DMS79 (cell line): ENCODE data around the gene MYO10.

Experiments used
- DNase-seq: peaks from one replicate; lab custom pipeline; 2025; lab: John Stamatoyannopoulos, UW

MYO10 gene

GRCh38 chr5:16916262-16916878 is 19.7 kb downstream of the MYO10 start:
- DNase-seq, result no peak

GRCh38 chr5:16914584-16914983 is 21.5 kb downstream of the MYO10 start:
- no peak for DNase-seq

GRCh38 chr5:16914108-16914435 is 22.0 kb downstream of the MYO10 start:
- no peak for DNase-seq

GRCh38 chr5:16913187-16914107 is 22.6 kb downstream of the MYO10 start:
- DNase-seq, result no peak

- DNase-seq, result no peak
Measured at GRCh38 chr5:16912080-16912479, 24.0 kb downstream of the MYO10 start.

GRCh38 chr5:16909464-16909863 is 26.6 kb downstream of the MYO10 start:
- no peak for DNase-seq

- no peak for DNase-seq
Measured at GRCh38 chr5:16907270-16907669, 28.8 kb downstream of the MYO10 start.

DNA sequence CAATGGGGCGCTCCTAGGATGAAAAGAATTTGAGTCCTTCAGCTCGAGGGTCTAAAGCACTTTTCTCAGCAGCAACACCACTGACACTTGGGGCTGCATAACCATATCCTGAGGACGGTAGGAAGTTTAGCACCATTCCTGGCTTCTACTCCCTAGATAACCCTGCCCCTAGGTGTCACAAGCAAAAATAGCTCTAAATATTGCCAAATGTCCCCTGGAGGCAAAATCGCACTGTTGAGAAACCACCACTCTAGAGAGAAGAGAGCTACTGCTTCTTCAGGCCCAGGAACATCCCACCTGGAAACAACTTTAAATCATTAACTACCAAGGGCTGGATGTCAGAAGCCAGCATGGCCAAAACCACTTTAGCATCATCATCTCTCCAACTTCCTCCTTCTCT is 29.8 kb downstream of the MYO10 start:
- no peak for DNase-seq

GRCh38 chr5:16903480-16904300 is 32.4 kb downstream of the MYO10 start:
- no peak for DNase-seq

DNA sequence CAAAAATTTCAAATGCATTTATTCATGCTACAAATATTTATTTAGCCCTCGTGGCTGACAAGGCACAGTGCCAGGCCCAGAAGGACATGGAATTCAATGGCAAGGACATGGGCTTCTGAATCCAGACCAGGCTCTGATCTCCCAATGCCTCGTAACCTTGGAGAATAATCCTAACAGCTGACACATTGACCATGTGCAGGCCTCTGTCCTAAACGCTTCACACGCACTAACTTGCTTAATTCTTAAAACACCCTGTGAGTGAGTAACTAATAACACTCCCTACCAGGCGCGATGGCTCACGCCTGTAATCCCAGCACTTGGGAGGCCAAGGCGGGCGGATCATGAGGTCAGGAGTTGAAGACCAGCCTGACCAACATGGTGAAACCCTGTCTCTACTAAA is 33.2 kb downstream of the MYO10 start:
- DNase-seq, result no peak

GRCh38 chr5:16901021-16901644 is 35.0 kb downstream of the MYO10 start:
- no peak for DNase-seq

DNA sequence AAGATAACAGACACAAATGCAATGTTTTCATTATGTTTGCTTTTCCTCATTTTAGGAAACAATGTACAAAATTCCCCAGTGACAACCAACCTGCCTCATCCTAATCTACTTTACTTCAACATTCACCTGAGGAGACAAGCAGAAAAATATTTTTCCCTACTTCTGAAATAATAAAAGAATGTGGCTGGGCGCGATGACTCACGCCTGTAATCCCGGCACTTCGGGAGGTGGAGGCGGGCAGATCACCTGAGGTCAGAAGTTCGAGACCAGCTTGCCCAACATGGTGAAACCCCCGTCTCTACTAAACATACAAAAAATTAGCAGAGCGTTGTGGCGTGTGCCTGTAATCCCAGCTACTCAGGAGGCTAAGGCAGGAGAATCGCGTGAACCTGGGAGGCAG is 36.9 kb downstream of the MYO10 start:
- no peak for DNase-seq

DNA sequence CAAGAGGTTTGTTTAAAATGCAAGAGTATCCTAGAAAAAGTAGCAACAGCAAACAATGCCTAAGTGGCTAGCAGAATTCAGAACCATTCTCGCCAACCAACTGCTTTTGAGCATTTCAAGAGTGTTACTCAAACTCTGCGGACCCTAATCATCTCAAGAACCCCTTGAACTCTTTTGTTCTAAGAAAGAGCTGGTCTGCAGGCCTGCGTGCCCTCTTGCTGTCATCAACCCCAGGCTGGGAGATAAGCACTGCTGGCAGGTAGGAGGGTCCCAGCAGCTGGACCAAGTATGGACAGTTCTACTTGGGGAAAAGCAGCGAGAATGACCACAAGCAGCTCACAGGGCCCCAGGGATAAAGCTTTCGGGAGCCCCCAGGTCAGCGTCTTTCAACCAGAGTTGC is 38.3 kb downstream of the MYO10 start:
- no peak for DNase-seq

- no peak for DNase-seq
Measured at GRCh38 chr5:16897284-16897704, 38.8 kb downstream of the MYO10 start.

- DNase-seq, result no peak
Measured at GRCh38 chr5:16896767-16897166, 39.3 kb downstream of the MYO10 start.

DNA sequence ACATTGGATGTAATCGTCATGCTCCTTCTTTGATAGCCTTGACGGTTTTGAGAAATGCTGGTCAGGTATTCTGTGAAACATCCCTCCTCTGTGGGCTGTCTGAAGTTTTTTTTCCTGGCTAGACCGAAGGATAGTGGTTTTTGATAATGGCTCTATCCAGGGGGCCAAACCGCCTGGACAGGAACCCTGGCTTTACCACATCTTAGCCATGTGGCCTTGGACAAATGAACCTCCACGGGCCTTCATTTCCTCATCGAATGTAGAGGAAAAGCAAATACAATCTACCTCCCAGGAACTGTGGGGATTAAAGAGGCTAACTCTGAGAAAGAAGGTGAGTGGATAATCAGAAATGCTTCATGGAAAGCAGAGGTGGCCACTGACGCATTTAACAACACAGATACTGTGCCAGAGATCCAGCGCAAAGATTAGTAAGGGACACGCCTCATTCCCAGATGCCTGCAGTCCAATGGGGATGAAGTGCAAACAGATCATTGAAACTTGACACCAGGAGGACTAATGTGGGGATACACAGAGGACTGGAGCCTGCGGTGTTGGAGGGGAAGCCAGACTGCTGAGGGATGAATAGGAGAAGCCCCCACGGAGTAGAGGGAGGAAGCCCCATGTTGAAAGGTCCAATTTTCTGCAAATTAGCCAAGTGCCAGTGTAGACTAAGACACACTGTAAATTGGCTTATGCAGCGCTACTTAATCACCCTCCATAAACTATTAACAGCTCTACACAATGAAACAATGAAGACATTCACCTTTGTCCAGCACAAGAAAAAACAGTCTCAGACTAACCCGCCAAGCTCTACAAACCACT is 41.6 kb downstream of the MYO10 start:
- DNase-seq, result peak; percentile 57

DNA sequence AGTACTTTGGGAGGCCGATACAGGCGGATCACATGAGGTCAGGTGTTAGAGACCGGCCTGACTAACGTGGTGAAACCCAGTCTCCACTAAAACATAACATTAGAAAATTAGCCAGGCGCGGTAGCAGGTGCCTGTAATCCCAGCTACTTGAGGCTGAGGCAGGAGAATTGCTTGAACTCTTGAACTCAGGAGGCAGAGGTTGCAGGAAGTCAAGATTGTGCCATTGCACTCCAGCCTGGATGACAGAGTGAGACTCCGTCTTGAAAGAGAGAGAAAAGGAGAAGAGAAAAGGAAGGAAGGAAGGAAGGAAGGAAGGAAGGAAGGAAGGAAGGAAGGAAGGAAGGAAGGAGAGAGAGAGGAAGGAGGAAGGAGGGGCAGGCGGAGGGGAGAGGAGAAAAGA is 45.1 kb downstream of the MYO10 start:
- no peak for DNase-seq

- no peak for DNase-seq
Measured at GRCh38 chr5:16889972-16890519, 46.0 kb downstream of the MYO10 start.

DNA sequence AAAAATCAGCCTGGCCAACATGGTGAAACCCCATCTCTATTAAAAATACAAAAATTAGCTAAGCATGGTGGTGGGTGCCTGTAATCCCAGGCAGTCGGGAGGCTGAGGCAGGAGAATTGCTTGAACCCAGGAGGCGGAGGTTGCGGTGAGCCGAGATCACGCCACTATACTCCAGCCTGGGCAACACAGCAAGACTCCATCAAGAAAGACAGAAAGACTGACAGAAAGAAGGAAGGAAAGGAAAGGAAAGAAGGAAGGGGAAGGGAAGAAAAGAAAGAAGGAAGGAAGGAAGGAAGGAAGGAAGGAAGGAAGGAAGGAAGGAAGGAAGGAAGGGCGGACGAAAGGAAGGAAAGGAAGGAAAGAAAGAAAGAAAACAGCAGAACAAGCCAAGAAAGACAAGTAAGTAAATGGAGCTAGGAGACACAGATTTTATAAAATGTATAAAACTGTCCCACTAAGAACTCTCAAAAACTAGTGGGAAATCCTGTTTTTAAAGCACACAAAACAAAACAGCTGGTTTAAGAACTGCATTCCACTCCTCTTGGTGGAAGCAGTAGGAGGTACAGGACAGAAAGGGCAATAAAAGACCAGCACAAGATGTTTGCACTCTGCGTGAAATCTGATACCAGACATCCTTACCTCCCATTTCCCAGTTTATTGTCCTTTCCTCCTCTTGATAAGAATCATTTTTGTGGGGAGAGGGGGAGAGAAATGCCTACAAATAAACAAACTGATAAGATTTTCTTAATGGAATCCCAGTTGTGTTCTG is 46.7 kb downstream of the MYO10 start:
- DNase-seq, result no peak

GRCh38 chr5:16888694-16889124 is 47.4 kb downstream of the MYO10 start:
- DNase-seq, result no peak
